H1 (cell line): ENCODE results near the gene ERI2. TPM values are rescaled to one million over a fixed set of nuclear protein-coding genes. Genes with fewer than 3 reads are reported as not detected.

ENCODE experiments used
- GABPA ChIP-seq: IDR thresholded peaks from 2 replicates; pipeline ENCODE4 v1.6.1; 2011; ENCODE audit warnings: mild to moderate bottlenecking, low read length, moderate library complexity, borderline replicate concordance; ENCODE audit not compliant: insufficient read depth
- polyA plus RNA-seq, 7 experiments: library from polyadenylated mRNA; depleted of rRNA in 3 of 7; stranded (reverse) in 5 of 7; unstranded in 2 of 7; fragments of >200 nt in 5 of 7; fragments of 200-250 nt in 2 of 7; gene quantifications; 1 replicate in 5 of 7; 2 replicates in 1 of 7; 4 replicates in 1 of 7; pipeline versions ENCODE4 v1.2.1 to v1.2.3, GENCODE V29; 2011 to 2013; ENCODE audit warnings: missing spikeins in 2 of 7, mixed read lengths in 2 of 7
- total RNA-seq: library from RNA; stranded (reverse); fragmentation: NEBNext Ultra II Directional; extraction: Animal tissue kit (Norgen Biotek cat#: 25700); gene quantifications from 2 replicates; pipeline ENCODE4 v1.2.1, GENCODE V29; 2021

Gene ERI2
- total and polyA plus RNA-seq, 2 of the 8 experiments (the other 6 are each of a cell fraction or from before 2014, with no cell fraction given): 11.0 to 12.6 TPM

- no peak for TF ChIP-seq GABPA
- TF ChIP-seq, all 59 proteins: peak for 2
Measured at GRCh38 chr16:20849589-20850390, 43.5 kb upstream of the ERI2 start (continued).
